HG03097 (cell line): Measurements from ENCODE around the gene CD6.
"Not testable (repeated sequence)": the region's sequence is repeated elsewhere in the genome, so short reads cannot be mapped to it uniquely, and the experiment has no call there.

ENCODE experiments used
- ATAC-seq: cut with Tn5 transposase; IDR thresholded peaks from one replicate; pipeline ENCODE4 v1.9.1; 2021; ENCODE audit not compliant: unreplicated experiment, low FRiP score

CD6 gene

DNA sequence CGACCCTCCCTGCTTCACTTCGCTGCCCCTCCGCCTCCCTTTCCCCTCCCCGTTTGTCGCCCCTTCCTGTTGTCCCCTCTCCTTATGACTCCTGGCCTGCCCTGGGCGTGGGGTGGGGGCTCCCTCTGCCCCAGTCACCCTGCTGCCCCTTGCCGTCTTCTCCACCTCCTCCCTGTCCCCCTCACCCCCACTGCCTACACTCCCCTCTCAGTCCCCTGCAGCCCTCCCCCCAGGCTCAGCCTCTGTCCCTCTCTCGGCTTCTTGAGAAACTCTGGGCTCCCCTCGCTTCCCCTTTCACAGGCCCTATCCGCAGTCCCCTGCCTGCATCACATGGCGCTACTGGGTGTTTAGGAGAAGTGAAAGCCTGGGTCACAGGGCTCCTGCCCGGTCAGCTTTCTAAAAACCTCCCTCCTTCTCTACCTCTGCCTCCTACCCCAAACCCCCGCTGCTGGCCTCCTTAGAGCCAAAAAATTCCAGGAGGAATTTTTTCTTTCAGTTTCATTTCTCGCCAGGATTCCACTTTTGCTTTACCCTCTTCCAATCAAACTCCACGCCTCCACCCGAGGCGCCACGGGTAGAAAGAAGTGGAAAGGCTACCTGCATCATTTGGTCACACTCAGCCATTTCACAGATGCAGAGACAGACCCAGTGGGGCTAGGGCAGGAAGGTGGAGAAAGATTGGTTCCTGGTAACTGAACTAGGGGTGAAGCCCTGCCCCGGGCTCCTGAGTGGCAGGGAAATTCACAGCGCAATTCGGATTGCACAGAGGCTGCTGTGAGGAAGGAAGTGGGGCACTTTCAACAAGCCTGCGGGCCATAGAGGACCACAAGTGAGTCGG, 19.4 kb upstream of the CD6 start, which contains the start of gene SLC15A3:
Gene SLC15A3, minus strand, starts transcription at position 273 of the 838 bp plus-strand sequence. CDS start 625 bp downstream, outside the sequence.
- ATAC-seq, result peak; percentile 50

DNA sequence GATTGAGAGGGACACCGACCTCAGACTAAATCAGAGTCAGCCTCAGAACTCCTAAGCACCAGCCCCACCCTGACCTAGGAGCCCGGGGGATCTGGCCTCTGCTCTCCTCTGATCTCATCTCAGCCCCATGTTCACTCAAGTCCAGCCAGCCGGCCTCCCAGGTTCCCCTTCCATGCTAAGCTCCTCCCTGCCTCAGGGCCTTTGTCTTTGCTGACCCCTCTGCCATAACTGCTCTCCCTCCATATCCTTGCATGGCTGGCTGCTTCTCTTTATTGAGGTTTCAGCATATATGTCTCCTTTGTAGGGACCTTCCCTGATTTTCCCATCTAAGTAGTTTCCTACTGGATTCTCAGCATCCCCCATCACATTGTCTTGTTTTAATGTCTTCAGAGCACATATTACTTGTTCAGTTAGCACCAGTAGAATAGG, 18.7 kb upstream of the CD6 start:
- ATAC-seq, result no peak

DNA sequence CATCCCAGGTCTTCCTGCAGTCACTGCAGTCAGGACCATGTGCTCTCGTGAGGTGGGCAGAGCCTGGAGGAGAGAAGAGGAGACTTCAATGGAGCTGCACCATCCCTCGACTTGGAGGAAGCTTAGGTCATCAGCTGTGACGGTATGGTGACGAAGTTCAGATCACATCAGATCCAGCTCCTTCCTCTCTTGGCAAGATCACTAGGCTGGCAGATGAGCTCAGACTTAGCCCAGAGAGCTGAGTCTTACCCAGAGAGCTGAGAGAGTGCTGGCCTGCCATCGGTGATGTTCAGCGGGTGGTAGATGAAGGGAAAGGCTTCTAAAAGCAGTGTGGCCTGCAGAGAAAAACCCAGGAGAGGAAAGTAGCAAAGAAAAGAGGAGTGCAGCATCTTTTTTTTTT, 17.7 kb upstream of the CD6 start:
- no peak for ATAC-seq

DNA sequence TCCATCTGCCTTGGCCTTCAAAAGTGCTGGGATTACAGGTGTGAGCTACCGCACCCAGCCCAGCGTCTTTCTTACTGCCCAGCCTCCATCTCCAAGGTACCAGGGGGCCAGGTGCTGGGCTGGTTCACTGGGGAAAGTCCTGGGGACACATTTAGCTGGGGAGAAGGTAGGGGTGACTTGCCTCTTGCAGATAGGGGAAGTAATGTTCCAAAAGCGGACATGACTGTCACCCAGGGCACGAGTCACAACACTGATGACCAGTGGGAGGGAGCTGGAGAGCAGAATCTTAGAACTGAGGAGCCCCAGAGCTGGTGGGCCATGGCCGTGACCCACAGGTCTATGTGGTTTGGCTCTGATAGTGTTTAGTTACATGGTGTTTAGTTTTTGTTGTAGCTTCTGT, 17.1 kb upstream of the CD6 start:
- no peak for ATAC-seq

DNA sequence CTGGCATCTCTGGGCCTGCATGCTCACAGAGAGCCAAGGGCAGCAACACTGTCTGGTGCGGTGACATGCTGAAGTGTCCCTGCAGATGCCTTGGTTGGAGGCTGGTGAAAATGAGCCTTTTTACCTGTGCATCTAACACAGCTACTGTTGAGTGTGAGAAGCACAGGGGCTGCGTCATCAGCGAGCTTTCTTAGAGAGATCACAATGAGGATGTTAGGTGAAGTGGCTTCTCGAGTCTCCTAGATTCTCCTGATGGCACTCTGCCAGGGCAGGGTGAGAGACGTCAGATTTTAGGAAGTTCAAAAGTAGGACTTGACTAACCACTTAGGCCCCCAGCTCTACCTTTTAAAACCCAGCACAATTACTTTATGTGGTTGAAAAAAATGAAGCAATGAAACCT, 15.9 kb upstream of the CD6 start:
- ATAC-seq, result no peak

DNA sequence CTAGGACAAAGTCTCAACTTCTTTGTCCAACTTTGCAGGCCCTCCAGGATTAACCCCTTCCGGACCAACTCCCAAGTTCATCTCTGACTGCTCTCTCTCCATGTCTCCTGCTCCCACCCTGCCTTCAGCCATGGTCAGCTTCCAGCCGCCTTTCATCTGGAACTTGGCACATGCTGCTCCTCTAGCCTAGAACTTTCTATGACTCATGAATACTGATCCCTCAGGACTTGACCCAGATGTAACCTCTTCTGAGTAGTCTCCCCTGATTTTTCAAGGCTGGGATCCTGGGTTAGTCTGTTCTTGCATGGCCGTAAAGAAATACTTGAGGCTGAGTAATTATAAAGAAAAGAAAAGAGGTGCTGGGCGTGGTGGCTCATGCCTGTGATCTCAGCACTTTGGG, 14.3 kb upstream of the CD6 start:
- no peak for ATAC-seq

DNA sequence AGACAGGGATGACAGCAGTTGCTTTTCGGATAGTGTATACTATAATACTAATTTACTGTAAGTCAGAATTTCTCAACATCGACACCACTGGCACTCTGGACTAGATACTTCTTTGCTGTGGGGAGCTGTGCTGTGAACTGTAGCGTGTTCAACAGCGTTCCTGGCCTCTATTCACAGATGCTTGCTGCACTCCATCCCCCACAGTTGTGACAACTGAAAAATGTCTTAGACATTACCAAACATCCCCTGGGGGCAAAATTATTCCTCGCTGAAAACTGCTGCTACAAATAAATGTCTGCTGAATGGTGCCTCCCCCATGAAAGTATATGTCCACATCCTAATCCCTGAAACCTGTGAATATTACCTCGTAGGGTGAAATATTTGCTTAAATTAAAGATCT, 12.0 kb upstream of the CD6 start:
- ATAC-seq, result no peak

DNA sequence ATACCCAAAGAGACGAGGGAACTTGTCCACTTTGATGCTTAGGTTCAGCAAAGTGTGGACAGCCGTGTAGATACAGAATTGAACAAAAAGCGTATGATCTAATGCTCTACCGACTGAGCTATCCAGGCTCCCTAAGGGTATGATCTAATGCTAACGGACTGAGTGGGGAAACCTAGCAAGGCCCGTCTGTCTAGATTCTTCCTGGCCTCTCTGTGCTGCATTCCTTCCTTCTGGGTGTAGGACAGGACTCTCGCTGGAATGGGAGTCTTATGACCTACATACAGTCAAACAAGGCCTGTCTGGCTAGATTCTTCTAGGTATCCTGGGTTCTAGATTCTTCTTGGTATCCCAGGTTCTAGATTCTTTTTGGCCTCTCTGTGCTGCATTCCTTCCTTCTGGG, 11.1 kb upstream of the CD6 start:
- no peak for ATAC-seq

DNA sequence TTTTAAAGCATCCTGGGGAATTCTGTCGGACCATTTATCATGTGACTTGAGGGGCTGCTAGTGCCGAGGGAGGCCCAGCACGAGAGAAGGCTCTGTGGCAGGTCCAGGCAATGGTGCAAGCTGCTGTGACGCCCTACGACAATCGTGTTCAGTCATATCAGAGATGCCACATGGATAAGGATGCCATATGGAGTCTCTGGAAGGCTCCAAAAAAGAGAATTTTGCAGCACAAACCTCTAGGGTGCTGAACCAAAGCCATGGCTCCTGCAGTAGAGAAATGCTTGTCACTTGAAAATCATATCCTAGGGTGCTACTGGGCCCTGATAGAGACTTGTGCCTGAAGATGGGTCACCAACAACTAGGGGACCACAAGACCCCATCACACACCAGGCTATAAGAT, 6.7 kb upstream of the CD6 start:
- no peak for ATAC-seq

DNA sequence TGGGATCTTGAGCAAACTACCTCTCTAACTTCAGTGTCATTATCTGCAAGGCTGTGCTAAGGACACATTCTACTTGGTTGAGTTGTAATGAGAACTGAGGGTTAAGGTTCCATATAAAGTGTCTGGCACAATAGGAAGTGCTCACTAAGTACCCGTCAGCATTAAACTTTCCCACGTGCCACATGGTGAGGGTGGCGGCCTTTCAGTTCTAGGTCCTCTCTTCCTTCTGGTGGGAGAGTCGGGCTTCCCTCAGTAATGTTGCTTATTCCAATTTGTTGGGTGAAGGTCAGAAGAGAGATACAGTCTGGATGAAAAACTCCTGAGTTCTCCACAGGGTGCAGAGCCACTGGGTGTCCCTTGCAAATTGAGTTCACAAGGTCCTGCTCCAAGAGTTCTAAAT, 4.6 kb upstream of the CD6 start:
- ATAC-seq, result no peak

DNA sequence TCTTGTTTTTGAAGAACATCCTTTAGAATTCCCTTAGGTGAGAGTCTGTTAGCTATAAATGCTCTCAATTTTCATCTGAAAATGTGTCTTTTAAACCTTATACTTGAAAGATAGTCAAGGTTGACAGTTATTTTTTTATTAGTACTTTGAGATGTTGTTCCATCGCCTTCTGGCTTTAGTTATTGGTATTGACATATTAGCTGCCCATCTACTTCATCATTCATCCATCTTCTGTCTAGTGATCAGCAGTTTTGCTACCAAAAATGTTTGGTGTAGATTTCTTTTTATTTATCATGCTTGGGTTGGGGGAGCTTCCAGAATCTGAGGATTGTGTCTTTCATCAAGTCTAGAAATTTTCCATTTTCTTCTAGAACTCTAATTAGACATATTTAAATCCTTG, 3.3 kb upstream of the CD6 start:
- ATAC-seq, result no peak

DNA sequence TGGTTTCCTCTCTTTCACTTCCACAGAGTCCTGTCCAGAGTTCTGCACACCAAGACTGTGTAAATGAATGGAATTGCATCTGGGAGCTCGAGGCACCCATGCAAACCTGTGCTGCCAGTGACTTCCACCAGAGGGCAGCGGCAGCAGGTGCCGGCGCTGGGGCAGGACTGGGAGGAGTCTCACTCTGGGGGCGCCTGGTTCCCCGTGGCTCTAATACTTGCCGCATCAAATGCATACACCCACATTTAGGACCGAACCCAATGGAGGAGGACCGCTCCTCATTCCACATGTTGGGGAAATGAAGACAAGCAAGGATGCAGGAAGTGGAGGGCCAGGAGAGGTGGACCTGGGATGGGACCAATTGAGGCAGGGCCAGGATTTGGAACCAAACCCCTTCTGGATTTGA, 1.1 kb upstream of the CD6 start:
- ATAC-seq, result no peak

DNA sequence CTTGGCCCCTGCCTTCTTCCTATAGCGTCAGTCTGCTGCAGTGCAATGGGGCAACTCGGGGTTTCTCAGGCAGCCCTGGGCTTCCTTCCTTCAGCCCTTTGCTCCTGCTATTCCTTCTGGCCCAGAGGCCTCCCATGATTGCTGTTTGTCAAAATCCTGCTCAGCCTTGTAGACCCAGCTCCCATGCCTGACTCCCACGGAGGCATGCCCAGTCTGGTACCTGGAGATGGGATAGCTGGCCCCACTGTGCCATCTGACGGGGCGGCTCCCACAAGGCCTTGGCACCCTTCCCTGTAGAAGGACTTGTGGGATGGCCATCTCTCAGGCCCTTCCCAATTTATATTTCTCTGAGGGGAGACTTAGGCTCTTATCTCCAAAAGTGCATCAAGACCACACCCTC, 590 bp upstream of the CD6 start:
- no peak for ATAC-seq

DNA sequence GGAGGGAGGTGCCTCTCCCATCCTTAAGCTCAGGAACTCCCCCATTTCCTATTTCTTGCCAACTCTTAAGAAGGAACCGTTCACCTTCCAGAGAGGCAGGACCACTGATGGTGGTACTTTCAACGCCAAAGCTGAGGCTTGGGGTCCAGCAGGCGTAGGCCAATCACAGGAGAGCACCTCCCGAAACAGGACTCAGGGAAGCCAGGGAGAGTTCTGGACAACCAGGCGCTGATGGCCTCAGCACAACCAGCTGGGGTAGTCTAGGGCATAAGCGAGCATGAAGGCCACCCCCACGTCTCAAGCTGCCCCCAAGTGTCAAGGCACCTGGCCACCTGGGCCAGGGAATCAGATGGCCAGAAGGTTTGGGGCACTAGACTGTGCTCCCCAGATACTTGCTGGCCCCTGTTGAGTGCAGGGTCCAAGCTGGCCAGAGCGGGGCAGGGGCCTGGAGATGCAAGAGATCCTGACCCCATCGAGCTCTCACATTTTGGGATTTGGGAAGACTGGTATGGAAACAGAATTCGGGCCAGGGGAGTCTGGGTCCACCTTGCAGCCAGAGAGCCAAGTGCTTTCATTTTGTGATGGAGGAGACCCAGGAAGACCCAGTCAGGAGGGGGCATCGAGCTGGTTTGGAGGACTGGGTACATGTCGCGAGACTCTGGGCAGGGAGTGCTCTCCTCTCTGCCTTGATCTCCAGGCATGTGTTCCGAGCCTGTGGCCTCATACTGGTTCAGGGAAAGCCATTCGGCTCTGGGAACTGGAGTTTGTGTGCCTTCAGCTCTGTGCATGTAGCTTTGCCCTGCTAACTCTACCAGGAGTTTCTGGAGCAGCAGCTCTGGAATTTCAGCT, 926 bp downstream of the CD6 start:
- ATAC-seq, result no peak

DNA sequence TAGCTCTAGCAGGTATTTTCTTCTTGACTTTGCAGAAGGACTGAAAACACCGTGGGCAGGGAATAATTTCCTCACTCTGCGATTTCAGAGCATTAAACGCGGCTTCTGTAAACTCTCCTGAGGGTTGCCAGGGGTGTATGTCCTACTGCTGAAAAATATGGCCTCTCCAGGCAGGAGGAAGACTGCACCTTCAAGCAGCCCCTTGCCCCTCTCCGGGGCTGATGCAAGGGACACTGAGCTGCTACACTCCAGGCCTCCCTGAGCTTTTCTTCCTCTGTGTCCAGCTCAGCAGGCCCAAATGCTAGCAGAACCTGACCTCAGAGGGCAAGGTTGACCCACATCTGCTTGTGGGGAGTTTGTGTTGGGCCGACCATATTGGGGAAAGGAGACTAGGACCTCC, 2.2 kb downstream of the CD6 start:
- ATAC-seq, result no peak

DNA sequence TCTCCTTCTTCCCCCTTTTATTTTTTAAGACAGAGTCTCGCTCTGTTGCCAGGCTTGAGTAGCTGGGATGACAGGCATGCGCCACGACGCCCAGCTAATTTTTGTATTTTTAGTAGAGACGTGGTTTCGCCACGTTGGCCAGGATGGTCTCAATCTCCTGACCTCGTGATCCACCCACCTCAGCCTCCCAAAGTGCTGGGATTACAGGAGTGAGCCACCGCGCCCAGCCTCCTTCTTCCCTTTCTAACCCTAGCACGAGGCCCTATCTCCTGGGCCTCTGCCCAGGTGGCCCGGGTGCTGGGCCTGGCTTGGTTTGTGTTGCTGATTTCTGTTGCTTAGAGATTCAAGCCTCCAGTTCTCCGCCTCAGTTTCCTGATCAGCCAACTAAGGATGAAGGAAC, 2.8 kb downstream of the CD6 start:
- not testable (repeated sequence) for ATAC-seq

DNA sequence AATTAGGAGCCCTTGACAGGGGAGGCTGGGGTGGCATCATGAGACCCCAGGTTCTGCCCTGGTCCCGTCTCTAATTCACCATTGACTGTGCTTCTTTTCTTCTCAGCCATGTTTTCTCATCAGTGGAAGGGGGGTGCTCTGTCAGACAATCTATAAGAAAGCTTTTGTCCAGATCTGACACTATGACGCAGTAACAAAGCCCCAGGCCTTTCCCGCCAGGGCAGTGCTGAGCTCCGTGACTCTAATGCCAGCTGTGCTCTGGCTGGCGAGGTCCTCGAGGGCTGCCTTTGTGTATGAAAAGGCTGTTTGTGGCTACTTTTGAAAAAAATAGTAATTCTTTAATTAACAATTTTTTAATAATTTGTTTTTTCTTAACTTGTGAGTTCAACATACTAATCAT, 3.2 kb downstream of the CD6 start:
- no peak for ATAC-seq

DNA sequence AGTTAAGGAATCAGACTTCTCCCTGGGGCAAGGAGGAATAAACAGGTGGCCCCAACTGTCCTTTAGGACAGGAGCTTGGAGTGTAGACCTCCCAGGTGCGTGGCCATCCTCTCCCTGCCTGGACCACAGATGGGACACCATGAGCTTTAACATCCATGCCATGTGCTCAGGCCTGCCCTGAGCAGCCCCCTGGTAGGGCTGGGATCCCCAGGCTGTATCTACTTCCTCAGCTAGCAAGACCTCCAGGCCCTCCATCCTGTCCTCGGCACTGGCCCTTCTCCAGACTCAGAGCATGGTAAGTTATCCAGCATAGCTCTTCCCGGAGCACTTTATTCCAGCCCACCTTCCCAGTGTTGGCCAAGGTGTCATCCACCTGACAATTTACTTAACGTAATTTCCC, 5.7 kb downstream of the CD6 start:
- no peak for ATAC-seq

DNA sequence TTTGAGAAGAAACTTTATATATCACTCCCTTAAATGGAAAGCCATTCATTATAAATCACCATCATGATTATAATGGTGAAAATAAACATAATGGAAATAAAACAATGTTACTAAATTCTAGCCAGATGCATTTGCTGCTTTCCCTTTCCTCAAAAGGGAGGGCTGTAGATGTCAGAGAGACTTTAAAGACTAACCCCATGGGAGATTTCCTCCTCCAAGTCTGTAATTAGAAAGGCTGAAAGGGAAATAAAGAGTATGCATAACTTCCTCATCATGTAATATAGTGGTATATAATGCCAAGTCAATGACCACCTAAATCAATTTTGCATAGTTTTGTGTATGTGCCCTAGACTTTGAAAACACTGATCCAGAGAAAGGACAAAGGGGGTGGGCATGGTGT, 6.4 kb downstream of the CD6 start:
- no peak for ATAC-seq

DNA sequence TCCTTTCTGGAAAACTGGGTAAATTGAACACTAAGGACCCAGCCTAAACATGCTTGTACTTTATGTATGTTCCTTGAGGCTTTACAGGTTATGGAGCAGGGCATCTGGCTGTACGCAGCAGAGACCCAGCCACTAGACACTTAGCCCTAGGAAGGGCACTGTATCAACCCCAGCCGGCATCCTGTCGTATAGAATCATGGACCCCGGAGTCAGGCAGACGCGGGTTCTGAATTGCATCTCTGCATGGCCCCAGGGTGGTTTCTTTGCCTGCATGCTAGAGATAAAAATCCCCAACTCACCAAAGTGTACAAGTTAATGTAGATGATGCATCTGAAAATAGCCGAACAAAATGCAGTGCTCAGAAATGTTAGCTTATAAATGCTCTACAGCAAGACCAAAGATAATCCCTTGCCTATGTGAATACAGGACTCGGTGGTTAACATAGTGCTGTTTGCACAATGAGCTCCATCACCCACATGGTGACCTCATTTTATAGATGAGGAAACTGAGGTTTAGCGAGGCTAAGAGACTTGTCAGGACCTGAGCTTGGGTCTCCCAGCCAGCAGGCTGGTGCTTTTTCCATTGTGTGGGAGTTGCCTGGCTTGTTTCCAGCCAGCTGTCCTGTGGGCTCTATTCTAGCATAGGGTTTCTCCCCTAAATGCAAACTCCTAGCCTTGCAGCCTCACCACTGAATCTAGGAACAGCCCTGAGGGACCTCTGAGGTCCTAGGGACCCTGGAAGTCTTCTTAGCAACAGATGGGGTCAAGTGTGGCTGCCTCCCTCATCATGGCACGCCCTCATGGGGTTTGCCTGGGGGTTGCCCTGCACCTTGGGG, 7.3 kb downstream of the CD6 start:
- no peak for ATAC-seq

DNA sequence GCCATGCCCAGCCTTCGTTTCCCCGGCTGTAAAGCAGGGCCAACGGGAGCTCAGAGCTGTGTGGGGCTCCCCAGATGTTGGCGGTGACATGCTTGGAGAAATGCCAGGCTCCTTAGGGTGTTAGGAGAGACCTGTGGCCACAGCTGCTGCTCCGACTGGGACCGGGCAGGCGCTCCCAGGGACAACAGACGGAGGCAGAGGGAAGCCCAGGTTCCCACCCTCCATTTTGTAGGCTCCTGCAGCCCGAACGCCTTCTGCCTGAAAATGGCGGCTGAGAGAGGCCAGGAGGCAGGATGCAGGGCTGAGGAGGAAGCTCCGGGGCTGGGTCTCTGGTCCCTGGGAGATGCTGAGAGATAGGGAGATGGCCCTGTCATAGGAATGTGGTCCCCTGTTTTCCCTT, 10.0 kb downstream of the CD6 start:
- no peak for ATAC-seq
